Kidney (tissue), 14 donors: ENCODE results near the gene MLLT3. TPM values are rescaled to one million over a fixed set of nuclear protein-coding genes. Genes with fewer than 3 reads are reported as not detected.

ENCODE experiments used
- DNase-seq, 5 donors: peaks; one replicate each; pipeline ENCODE4 v3.0.0-alpha.2; 2013 to 2020
- FAIRE-seq: peaks from 2 replicates; lab custom pipeline; 2012; peaks lifted over from hg19 to GRCh38; lab: Jason Lieb, UNC
- H3K27ac ChIP-seq, 2 donors: one replicate each; pipeline ENCODE4 v1.7.0; 2013; ENCODE audit warnings: low read depth in 2 of 2, low read length in 2 of 2, inconsistent platforms in 1 of 2
- H3K27me3 ChIP-seq: one replicate; pipeline ENCODE4 v1.7.1; 2013; ENCODE audit warnings: low read length, inconsistent platforms; ENCODE audit not compliant: control insufficient read depth, insufficient read depth
- H3K36me3 ChIP-seq, 3 donors: one replicate each; pipeline versions ENCODE4 v1.7.0 to v1.7.1; 2013; ENCODE audit warnings: low read length in 3 of 3, control low read depth in 1 of 3, inconsistent platforms in 1 of 3; ENCODE audit not compliant: insufficient read depth in 3 of 3, control insufficient read depth in 2 of 3
- H3K4me1 ChIP-seq, 3 donors: one replicate each; pipeline versions ENCODE4 v1.7.0 to v1.7.1; 2013; ENCODE audit warnings: low read length in 3 of 3, inconsistent platforms in 1 of 3, low read depth in 1 of 3; ENCODE audit not compliant: control insufficient read depth in 2 of 3, insufficient read depth in 2 of 3
- H3K4me3 ChIP-seq, 3 donors: one replicate each; pipeline versions ENCODE4 v1.7.0 to v1.8.1; 2013; ENCODE audit warnings: low read length in 3 of 3, control low read depth in 1 of 3, inconsistent platforms in 1 of 3
- H3K9ac ChIP-seq, 3 donors: one replicate each; pipeline versions ENCODE4 v1.7.0 to v1.7.1; 2013; ENCODE audit warnings: low read length in 3 of 3, control low read depth in 1 of 3, inconsistent platforms in 1 of 3
- H3K9me3 ChIP-seq, 3 donors: one replicate each; pipeline versions ENCODE4 v1.7.0 to v1.7.1; 2013; ENCODE audit warnings: low read length in 3 of 3, control low read depth in 1 of 3, inconsistent platforms in 1 of 3; ENCODE audit not compliant: control insufficient read depth in 2 of 3, insufficient read depth in 1 of 3
- CTCF ChIP-seq: IDR thresholded peaks from 3 replicates; pipeline ENCODE4 v1.5.1; 2012; ENCODE audit warnings: mild to moderate bottlenecking, moderate library complexity, borderline replicate concordance; ENCODE audit not compliant: insufficient read depth; ENCODE audit errors: extremely low read depth
- intact Hi-C: fragments of 100-400 bp; cut with DNase I; formaldehyde crosslinking; loops from one replicate; pipeline ENCODE4 v1.11.1; 2022
- polyA plus RNA-seq: library from polyadenylated mRNA; stranded (reverse); fragments of 350-450 nt; fragmentation: Illumina TruSeq; extraction: RNeasy Lipid Tissue Mini Kit (QIAGEN cat#74804); gene quantifications from one replicate; pipeline ENCODE4 v1.2.3, GENCODE V29; 2014; ENCODE audit warnings: low read depth, low replicate concordance; ENCODE audit not compliant: insufficient read depth
- total RNA-seq: library from RNA; stranded (reverse); fragmentation: NEBNext Ultra II Directional; extraction: Animal tissue kit (Norgen Biotek cat#: 25700); gene quantifications from one replicate; pipeline ENCODE4 v1.2.1, GENCODE V29; 2021
- donor health status: control.
- donor health status: control.
- donor health status: control.
- donor health status: control.
- donor health status: control.
- donor health status: DM: yes; HTN: yes; CAD: no.
- donor health status: Normal renal cell carcinoma (clear cell type).

The MLLT3 gene
- total and polyA plus RNA-seq, 2 donors from 2014 or later = 15.8 to 19.7 TPM

GRCh38 chr9:20382460-20383071, 239.7 kb downstream of the MLLT3 start:
- intact Hi-C loops = no loop called here
- TF ChIP-seq CTCF = no peak
- FAIRE-seq = no peak

GRCh38 chr9:20380546-20380945, 241.8 kb downstream of the MLLT3 start:
- H3K9ac ChIP-seq = no peak overlapping the region
- TF ChIP-seq CTCF = no peak

More at GRCh38 chr9:20382460-20383071, 239.7 kb downstream of the MLLT3 start:
- H3K36me3 ChIP-seq = no peaks in the 10 kb centered on the region
- H3K27ac ChIP-seq = no peak overlapping the region
- no peaks in the 10 kb centered on the region for H3K9me3 ChIP-seq
- no peak overlapping the region for H3K4me3 ChIP-seq
- H3K4me1 ChIP-seq = no peaks in the 10 kb centered on the region
- H3K27me3 ChIP-seq = no peaks in the 10 kb centered on the region
- peak in 2 of 5 donors; percentile 63 to 68 for DNase-seq
- no peak overlapping the region for H3K9ac ChIP-seq

GRCh38 chr9:20379804-20380225, 242.5 kb downstream of the MLLT3 start:
- Histone ChIP-seq H3K4me3 (no peak overlapping the region), H3K27me3 (no peaks in the 10 kb centered on the region), H3K4me1 (no peaks in the 10 kb centered on the region), H3K9ac (no peak overlapping the region), H3K36me3 (no peaks in the 10 kb centered on the region), H3K27ac (no peak overlapping the region), H3K9me3 (no peaks in the 10 kb centered on the region)
- intact Hi-C loops = no loop called here
- no peak for FAIRE-seq
- no peak for DNase-seq
- no peak for TF ChIP-seq CTCF

More at GRCh38 chr9:20380546-20380945, 241.8 kb downstream of the MLLT3 start:
- intact Hi-C loops = no loop called here
- Histone ChIP-seq H3K27me3 (no peaks in the 10 kb centered on the region), H3K9me3 (no peaks in the 10 kb centered on the region), H3K36me3 (no peaks in the 10 kb centered on the region), H3K27ac (no peak overlapping the region), H3K4me1 (no peaks in the 10 kb centered on the region), H3K4me3 (no peak overlapping the region)
- FAIRE-seq (no peak), DNase-seq (no peak)
